Omental fat pad (tissue), 4 donors: ENCODE data around the gene WNT7A. TPM values are rescaled to one million over a fixed set of nuclear protein-coding genes. Genes with fewer than 3 reads are reported as not detected.

Experiments used
- ATAC-seq: fragments of 150-250 bp; one replicate; pipeline ENCODE4 v1.9.1; 2016; ENCODE audit warnings: mild to moderate bottlenecking, moderate library complexity; ENCODE audit not compliant: low FRiP score
- DNase-seq: peaks from one replicate; pipeline ENCODE4 v3.0.0-alpha.2; 2019; ENCODE audit warnings: low spot score
- total RNA-seq, 4 donors: library from RNA; depleted of rRNA; stranded (reverse); fragments of >200 nt; gene quantifications; one replicate each; pipeline ENCODE4 v1.1.0, GENCODE V29; 2016
- TF ChIP-seq, protein P1 (sequence below), 3 donors: fragments of 450-650 bp; IDR thresholded peaks; one replicate each; pipeline ENCODE4 v1.5.1; 2016 to 2017; ENCODE audit warnings: antibody characterized with exemption in 3 of 3, mild to moderate bottlenecking in 3 of 3, moderate library complexity in 2 of 3

The WNT7A gene
- total RNA-seq, 4 donors from 2014 or later, result not detected

DNA sequence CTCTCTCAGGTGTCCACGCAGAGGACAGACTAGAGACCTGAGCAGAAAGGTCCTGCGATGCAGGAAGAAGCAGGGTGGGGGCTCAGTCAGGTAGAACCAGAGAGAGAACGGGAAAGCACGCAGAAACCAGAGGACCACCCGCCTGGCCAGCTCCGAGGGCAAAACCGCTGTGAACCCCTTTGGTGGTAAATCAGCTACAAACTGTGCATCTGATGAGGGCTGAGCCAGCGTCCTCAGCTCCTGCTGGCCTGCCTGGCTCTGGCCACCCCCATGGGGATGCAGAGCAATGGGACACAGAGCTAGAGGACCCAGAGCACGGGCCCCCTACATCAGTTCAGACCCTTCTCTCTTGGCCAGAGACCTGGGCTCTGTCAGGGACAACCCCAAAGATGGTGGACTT, 44.6 kb downstream of the WNT7A start:
- ATAC-seq (no peak), DNase-seq (no peak)
- TF ChIP-seq, protein P1, sequence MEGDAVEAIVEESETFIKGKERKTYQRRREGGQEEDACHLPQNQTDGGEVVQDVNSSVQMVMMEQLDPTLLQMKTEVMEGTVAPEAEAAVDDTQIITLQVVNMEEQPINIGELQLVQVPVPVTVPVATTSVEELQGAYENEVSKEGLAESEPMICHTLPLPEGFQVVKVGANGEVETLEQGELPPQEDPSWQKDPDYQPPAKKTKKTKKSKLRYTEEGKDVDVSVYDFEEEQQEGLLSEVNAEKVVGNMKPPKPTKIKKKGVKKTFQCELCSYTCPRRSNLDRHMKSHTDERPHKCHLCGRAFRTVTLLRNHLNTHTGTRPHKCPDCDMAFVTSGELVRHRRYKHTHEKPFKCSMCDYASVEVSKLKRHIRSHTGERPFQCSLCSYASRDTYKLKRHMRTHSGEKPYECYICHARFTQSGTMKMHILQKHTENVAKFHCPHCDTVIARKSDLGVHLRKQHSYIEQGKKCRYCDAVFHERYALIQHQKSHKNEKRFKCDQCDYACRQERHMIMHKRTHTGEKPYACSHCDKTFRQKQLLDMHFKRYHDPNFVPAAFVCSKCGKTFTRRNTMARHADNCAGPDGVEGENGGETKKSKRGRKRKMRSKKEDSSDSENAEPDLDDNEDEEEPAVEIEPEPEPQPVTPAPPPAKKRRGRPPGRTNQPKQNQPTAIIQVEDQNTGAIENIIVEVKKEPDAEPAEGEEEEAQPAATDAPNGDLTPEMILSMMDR (IDR thresholded peaks at IDR 0.05), result no peak

DNA sequence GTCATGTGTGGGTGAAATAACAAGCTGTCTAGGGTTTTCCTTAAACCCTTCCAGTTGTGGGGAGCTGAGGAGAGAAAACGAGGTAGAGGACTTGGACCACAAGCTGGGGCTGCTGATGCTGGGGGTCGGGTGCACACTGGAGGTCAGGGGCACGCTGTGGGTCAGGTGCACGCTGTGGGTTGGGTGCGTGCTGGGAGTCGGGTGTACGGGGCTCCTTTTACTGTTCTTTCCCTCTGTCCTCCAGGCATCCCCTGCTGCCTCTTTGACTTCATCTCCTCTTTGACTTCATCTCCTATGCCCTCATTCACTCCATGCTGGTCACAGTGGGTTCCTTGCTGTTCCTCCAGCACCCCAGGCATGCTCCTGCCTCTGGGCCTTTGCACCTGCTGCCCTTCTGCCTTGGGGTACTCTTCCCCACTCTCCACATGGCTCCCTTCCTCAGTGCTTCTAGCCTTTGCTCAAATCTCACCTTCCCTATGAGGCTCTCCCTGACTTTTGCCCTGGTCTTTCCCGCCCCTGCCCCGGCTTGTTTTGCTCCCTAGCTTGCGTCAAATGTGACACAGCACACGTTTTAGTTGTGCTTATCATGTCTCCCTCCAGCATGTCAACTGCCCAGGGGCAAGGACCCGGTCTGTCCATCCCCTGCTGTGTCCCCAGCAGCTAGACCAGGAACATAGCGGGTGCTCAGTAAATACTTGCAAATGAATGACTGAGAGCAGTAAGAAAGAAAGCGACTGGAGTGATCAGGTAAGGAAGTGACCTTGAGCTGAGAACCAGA, 45.4 kb downstream of the WNT7A start:
- DNase-seq (no peak), ATAC-seq (no peak)

DNA sequence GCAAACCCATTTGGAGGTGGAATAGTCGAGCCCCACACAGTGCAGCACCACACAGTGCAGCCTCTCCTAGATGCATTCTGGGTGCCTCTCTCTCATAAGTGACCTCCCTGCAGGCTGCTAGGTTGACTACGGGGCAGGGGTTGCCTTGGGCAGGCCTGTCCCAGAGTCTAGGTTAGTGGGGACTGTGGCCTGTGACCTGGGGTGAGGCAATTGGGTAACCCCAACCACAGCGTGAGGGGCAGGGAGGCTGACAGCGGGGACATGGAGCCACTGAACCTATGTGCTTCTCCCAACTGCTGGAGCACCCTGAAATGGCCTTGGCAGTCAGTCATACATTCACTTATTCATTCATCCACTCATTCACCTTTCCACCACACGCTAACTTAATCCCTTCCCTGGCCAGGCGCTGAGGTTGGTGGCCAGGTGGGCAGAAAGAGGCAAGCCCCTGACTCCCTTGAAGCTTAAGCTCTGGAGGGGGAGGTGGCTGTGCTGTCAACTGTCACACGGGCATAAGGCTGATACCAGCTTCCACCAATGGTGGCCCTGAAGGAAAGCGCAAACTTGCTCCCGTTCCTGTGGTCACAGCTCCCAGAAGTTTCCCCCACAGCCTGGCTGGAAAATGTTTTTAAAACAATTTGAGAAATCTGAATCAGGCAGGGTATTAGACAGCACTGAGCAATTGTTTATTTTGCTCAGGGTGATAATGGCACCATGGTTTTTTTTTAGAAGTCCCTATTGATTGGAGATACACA, 46.2 kb downstream of the WNT7A start:
- DNase-seq, result no peak
- TF ChIP-seq, protein P1 (IDR thresholded peaks at IDR 0.05), result no peak
- no peak for ATAC-seq

More for the DNA sequence above, 45.4 kb downstream of the WNT7A start:
- TF ChIP-seq, protein P1 (IDR thresholded peaks at IDR 0.05), result no peak

DNA sequence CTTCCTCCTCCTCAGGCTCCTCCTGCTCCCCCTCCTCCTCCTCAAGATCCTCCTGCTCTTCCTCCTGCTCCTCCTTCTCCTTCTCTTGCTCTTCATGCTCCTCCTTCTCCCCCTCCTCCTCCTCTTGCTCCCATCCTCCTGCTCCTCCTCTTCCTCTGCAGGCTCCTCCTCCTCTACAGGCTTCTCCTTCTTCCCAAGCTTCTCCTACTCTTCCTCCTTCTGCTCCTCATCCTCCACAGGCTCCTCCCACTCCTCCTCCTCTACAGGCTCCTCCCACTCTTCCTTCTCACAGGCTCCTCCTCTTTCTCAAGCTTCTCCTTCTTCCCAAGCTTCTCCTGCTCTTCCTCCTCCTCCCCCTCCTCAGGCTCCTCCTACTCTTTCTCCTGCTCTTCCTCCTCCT, 47.7 kb downstream of the WNT7A start:
- no peak for DNase-seq
- TF ChIP-seq, protein P1 (IDR thresholded peaks at IDR 0.05), result no peak
- ATAC-seq, result no peak

DNA sequence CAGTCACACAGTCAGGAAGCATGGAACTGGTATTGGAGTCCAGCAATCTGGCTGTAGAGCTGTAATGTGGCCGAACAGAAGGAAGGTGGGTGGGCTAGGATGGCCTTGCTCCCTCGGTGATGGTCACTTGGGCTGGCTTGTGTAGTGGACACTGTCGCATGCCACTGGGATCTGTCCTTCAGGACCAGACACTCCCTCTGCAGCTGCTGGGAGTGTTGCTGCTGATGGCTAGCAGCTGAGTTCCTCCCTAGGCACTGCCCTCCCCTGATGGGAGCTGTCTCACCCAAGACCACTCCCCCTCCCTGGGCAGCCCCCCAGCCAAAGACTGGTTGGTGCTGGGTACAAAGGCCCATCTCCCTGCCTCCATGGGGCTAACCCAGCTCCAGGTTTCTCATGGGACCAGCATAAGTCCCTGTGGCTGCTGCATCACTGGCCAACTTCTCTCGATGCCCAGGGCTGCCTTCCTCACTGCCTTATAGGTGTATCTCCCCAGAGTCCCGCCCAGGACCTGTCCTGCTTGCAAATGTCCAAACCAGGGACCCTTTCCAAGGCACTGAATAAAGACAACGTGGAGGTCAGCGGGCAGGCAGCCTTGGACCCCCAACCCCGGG, 48.4 kb downstream of the WNT7A start:
- ATAC-seq (no peak), DNase-seq (no peak)
- TF ChIP-seq, protein P1 (IDR thresholded peaks at IDR 0.05), result no peak

DNA sequence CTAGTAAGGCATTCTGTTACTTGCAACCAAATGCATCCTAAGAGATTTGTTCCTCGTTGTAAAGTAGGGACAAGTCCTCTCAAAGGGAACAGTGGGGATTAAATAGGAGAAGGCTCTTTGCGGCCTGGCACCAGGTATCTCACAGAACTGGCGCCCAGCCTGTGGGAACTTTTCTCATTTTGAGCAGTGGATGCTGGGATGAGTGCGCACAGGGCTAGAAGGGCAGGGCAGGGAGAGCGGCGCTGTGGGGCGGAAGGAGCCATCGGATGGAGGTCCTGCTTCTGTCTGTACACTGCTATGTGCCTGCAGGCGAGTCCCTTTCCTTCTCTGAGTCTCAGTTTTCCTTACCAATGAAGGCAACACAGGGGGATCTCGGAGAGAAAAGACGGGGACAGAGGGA, 50.6 kb downstream of the WNT7A start:
- ATAC-seq (no peak), DNase-seq (no peak)
- TF ChIP-seq, protein P1 (IDR thresholded peaks at IDR 0.05), result no peak
